Upper lobe of left lung (tissue), 6 donors: ENCODE results near the gene TAF10. TPM values are rescaled to one million over a fixed set of nuclear protein-coding genes. Genes with fewer than 3 reads are reported as not detected.

Experiments used
- ATAC-seq, 2 donors: fragments of 200-7000 bp; cut with Tn5 transposase; one replicate each; pipeline ENCODE4 v1.9.1; 2022; ENCODE audit warnings: mild to moderate bottlenecking in 2 of 2, moderate library complexity in 2 of 2; ENCODE audit not compliant: low FRiP score in 2 of 2
- DNase-seq, 2 donors: peaks; one replicate each; pipeline ENCODE4 v3.0.0-alpha.2; 2019 to 2020
- H3K27ac ChIP-seq, 4 donors: fragments of 200-600 bp; sonication (generic); one replicate each; pipeline ENCODE4 v1.5.1; 2016 to 2019
- H3K27me3 ChIP-seq, 4 donors: fragments of 200-600 bp; sonication (generic); one replicate each; pipeline ENCODE4 v1.5.1; 2017 to 2019
- H3K36me3 ChIP-seq, 4 donors: fragments of 200-600 bp; sonication (generic); one replicate each; pipeline ENCODE4 v1.5.1; 2016 to 2019
- H3K4me1 ChIP-seq, 4 donors: fragments of 200-600 bp; sonication (generic); one replicate each; pipeline ENCODE4 v1.5.1; 2018 to 2019
- H3K4me3 ChIP-seq, 4 donors: fragments of 200-600 bp; sonication (generic); one replicate each; pipeline ENCODE4 v1.5.1; 2017 to 2019; ENCODE audit warnings: mild to moderate bottlenecking in 2 of 4, moderate library complexity in 1 of 4
- H3K9me3 ChIP-seq, 4 donors: fragments of 200-600 bp; sonication (generic); one replicate each; pipeline ENCODE4 v1.5.1; 2018 to 2019
- CTCF ChIP-seq, 6 experiments: fragments of 450-650 bp in 4 of 6; fragments of 200-600 bp in 2 of 6; sonication (generic) in 2 of 6; IDR thresholded peaks; one replicate each; pipeline ENCODE4 v1.5.1; 2016 to 2019; ENCODE audit warnings: antibody characterized with exemption in 6 of 6
- EP300 ChIP-seq, 4 donors: sonication (generic); formaldehyde crosslinking; IDR thresholded peaks; one replicate each; pipeline ENCODE4 v1.5.1; 2017; ENCODE audit warnings: antibody characterized with exemption in 4 of 4, control low read depth in 2 of 4
- POLR2A ChIP-seq, 4 donors: fragments of 450-650 bp; IDR thresholded peaks; one replicate each; pipeline ENCODE4 v1.5.1; 2016 to 2017; ENCODE audit warnings: antibody characterized with exemption in 4 of 4, mild to moderate bottlenecking in 2 of 4
- POLR2AphosphoS5 ChIP-seq, 2 donors: sonication (generic); formaldehyde crosslinking; IDR thresholded peaks; one replicate each; pipeline ENCODE4 v1.5.1; 2017; ENCODE audit warnings: antibody characterized with exemption in 2 of 2
- WGBS, 2 donors: methylation state at CpG; one replicate each; pipeline ENCODE4 v1.1.5; 2017 to 2018; 5-methylcytosine and 5-hydroxymethylcytosine counted together
- total RNA-seq, 6 donors: library from RNA; depleted of rRNA in 4 of 6; stranded (reverse); fragments of >200 nt in 4 of 6; gene quantifications; one replicate each; pipeline versions ENCODE4 v1.1.0 to v1.2.1, GENCODE V29; 2016 to 2021
- donor health status: DM: no; HTN: no; CAD: no; lungs with moderate emphysema.
- donor health status: DM: no; HTN: yes; CAD: no; lungs with severe emphysema.

TAF10 gene
- total RNA-seq, 6 donors from 2014 or later: 60.8 to 153 (median 96.5) TPM

- DNase-seq: peak in 1 of 2 donors; percentile 75
- peaks cover 26 to 39% (median 31%) of the 10 kb centered on the region in 4 donors for H3K4me1 ChIP-seq
- H3K27ac ChIP-seq: peak overlapping the region in 3 of 4 donors; percentile 59 to 86 (median 76)
- TF ChIP-seq CTCF (IDR thresholded peaks at IDR 0.05): no peak
- no peak for TF ChIP-seq POLR2A (IDR thresholded peaks at IDR 0.05)
- WGBS, 2 donors: 45 to 50% methylated on average over 12 of the region's 12 CpGs
- H3K36me3 ChIP-seq: no peaks in the 10 kb centered on the region
- no peaks in the 10 kb centered on the region for H3K9me3 ChIP-seq
- no peaks in the 10 kb centered on the region for H3K27me3 ChIP-seq
- no peak overlapping the region for H3K4me3 ChIP-seq
- peak; percentile 28 to 83 for ATAC-seq
These were observed 34.1 kb upstream of the TAF10 start for GRCh38 chr11:6646071-6646470.

GRCh38 chr11:6642957-6643356 lies 30.9 kb upstream of the TAF10 start:
- H3K9me3 ChIP-seq: no peaks in the 10 kb centered on the region
- H3K36me3 ChIP-seq: peaks cover 0 to 15% (median 0%) of the 10 kb centered on the region in 4 donors
- ATAC-seq (no peak), DNase-seq (no peak)
- 73 to 82% methylated on average over 7 of the region's 7 CpGs for WGBS, 2 donors
- H3K27me3 ChIP-seq: no peaks in the 10 kb centered on the region
- peaks cover 34 to 46% (median 36%) of the 10 kb centered on the region in 4 donors for H3K4me1 ChIP-seq
- H3K27ac ChIP-seq: peak overlapping the region in 1 of 4 donors; percentile 11
- TF ChIP-seq POLR2A (IDR thresholded peaks at IDR 0.05) (no peak), EP300 (IDR thresholded peaks at IDR 0.05) (no peak), POLR2AphosphoS5 (IDR thresholded peaks at IDR 0.05) (no peak), CTCF (IDR thresholded peaks at IDR 0.05) (no peak)
- H3K4me3 ChIP-seq: no peak overlapping the region

GRCh38 chr11:6640985-6641701 lies 29.1 kb upstream of the TAF10 start:
- WGBS, 2 donors: 93 to 96% methylated on average over 6 to 20 of the region's 26 CpGs
- DNase-seq (peak in 1 of 2 donors; percentile 76), ATAC-seq (no peak)
- H3K9me3 ChIP-seq: no peaks in the 10 kb centered on the region
- no peak overlapping the region for H3K4me3 ChIP-seq
- peaks cover 26 to 39% (median 30%) of the 10 kb centered on the region in 4 donors for H3K4me1 ChIP-seq
- TF ChIP-seq POLR2AphosphoS5 (IDR thresholded peaks at IDR 0.05) (no peak), EP300 (IDR thresholded peaks at IDR 0.05) (no peak), CTCF (IDR thresholded peaks at IDR 0.05) (no peak), POLR2A (IDR thresholded peaks at IDR 0.05) (no peak)
- no peak overlapping the region for H3K27ac ChIP-seq
- H3K36me3 ChIP-seq: peaks cover 0 to 15% (median 0%) of the 10 kb centered on the region in 4 donors
- H3K27me3 ChIP-seq: no peaks in the 10 kb centered on the region

- H3K27me3 ChIP-seq: no peaks in the 10 kb centered on the region
- no peak overlapping the region for H3K4me3 ChIP-seq
- peaks cover 28 to 41% (median 31%) of the 10 kb centered on the region in 4 donors for H3K4me1 ChIP-seq
- 96% methylated on average over 15 to 36 of the region's 36 CpGs for WGBS, 2 donors
- TF ChIP-seq EP300 (IDR thresholded peaks at IDR 0.05): no peak
- TF ChIP-seq POLR2AphosphoS5 (IDR thresholded peaks at IDR 0.05): no peak
- no peak for TF ChIP-seq CTCF (IDR thresholded peaks at IDR 0.05)
- no peak for TF ChIP-seq POLR2A (IDR thresholded peaks at IDR 0.05)
- H3K27ac ChIP-seq: no peak overlapping the region
- ATAC-seq (no peak), DNase-seq (peak in 1 of 2 donors; percentile 40)
- peaks cover 0 to 15% (median 0%) of the 10 kb centered on the region in 4 donors for H3K36me3 ChIP-seq
- no peaks in the 10 kb centered on the region for H3K9me3 ChIP-seq
These were observed 28.3 kb upstream of the TAF10 start for GRCh38 chr11:6640036-6640984.
